NCI-H146 (cell line): Measurements from ENCODE around the gene EME2.

Experiments used
- DNase-seq: peaks from one replicate; lab custom pipeline; 2025; lab: John Stamatoyannopoulos, UW

Gene EME2

DNA sequence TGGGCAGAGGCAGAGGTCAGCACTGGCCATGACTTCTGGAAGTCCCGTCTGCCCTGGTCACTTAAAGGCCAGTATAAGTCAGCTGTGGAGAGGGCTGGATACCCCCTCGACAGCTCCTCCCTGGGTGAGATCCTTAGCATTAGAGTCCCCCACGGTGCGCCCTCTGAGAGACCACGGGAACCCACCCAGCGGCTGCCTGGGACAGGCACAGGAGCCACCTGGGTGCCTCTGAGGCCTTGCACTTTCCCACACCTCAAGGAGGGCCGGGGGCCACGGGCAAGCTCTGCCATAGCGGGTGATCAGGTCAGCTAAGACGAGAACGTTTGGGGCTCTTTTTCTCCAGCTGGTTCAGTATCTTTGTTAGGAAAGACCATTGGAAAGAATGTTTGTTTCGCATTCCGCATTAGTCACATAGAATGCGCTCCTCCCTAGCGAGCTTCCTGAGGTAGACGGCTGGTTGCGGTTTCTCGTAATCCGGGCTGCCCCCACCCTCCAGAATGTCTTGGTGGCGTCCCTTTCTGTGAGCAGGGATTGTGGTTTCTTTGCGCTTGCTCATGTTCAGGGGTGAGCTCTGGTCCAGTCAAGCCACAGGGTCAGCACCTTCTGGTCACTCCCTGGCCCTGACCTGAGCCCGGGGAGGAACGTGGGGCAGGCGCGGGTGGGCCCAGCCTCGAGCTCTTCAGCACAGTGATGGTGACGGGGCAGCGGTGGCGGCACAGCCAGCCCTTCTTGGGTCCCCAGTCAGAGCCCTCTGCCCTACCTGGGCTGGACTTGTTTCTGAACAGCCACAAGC lies 26.5 kb upstream of the EME2 start:
- no peak for DNase-seq

DNA sequence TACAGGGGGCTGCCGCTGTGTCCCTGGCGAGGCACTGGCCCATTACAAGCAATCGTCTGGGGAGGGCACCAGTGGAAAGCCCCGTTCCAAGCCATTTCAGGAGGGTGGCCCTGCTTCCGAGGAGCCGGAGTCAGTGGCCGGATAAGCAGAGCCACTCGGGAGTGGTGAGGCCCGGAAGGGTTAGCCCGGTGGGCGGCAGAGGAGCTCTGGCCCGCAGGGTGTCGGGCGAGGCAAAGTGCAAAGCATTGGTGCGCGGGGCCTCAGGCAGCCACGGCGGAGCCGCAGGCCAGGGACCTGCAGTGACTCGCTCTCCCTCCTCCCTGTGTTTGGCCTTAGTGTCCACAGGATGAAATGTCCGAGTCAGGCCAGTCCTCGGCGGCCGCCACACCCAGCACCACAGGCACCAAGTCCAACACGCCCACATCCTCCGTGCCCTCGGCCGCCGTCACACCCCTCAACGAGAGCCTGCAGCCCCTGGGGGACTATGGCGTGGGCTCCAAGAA lies 25.9 kb upstream of the EME2 start:
- no peak for DNase-seq

DNA sequence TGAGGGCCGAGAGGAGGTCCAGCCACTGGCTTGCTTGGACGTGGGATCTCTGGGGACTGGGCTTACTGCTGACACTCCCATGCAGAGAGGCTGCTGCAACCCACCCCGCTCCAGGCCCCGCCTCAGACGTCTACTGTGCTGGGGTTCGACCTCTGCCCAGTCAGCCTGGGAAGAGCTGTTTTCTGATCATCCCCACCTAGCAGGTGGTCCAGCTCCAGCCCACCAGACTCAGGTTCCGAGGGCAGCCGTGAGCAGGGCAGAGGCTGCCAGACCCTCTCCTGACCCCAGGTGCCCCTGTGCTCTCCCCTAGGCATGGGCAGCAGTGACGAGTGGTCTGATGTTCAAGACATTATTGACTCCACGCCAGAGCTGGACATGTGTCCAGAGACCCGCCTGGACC lies 24.7 kb upstream of the EME2 start:
- DNase-seq: no peak

DNA sequence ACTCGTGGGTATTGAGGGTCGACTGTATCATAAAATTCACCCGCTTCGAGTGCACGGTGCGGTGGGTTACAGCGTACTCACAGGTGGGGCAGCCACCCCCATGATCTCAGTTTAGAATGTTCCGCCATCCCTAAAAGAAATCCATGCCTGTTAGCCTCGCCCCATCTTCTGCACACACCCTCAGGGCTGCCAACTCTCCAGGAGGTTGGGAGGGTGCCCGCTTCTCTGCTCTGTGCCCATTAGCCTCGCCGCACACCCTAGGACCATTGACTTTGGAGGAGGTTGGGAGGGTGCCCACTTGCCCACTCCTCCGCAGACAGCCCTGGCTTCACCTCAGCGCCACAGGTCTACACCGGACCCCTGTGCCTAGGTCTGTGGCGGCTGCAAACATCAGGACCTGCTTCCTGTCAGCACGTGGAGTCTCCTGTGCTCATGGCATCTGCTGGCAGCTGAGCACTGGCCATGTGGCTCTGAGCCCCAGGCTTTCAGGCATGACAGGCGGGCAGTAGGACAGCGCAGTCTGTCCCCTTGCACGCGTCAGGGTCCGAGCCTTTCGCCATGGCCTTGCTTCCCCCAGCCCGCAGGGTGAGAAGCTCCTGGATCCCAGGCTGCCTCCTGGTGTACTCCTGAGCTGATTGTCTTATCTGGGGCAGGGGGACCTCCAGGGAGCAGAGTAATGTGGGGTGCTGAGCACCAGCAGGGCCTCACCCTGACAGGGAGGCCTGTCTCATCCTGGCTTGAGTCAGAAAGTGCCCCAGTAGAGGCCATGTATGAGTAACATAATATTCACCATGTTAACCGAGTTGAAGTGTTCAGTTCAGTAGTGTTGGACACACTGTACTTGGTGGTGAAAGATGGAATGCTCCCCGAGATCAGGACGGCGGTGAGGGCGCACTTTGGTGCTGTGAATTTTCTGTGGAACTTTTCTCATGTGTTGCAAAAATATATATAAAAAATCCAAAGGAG lies 23.2 kb upstream of the EME2 start:
- no peak for DNase-seq

DNA sequence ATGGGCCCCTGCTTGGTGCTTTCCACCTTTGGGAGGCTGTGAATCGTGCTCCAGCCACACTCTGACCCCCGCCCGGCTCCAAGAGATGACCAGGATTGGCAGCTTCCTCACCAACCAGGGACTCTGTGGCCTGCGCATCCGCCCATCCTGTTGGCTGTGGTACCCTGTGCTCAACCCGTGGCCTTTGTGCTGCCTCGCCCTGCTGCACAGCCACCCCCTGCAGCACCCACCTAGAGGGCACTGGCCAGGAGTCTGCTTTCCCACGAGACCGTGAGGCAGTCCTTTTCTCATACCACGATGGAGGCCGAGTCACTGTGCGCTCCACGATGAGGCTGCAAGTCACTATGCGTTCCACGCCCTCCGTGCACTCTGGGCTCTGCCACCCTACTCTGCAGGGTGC lies 20.7 kb upstream of the EME2 start:
- no peak for DNase-seq

DNA sequence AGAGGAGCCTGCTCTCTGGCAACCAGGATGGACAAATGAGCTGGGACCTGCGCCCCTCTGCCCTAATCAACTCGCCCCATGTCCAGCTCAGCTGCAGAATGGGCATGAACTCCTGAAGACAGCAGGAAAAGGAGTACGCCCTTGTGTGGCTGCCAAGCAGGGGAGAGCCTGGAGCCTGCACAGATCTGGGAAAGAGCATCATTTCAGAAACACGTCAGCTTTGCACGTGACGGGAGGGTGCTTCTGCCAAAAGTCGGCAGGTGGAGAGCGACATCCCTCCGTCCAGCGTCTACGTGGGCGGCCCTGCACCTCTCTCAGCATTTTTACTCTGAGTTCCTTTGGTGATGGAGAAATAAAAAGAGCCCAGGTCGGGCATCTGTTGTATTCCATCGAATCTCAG lies 19.8 kb upstream of the EME2 start:
- DNase-seq: no peak

DNA sequence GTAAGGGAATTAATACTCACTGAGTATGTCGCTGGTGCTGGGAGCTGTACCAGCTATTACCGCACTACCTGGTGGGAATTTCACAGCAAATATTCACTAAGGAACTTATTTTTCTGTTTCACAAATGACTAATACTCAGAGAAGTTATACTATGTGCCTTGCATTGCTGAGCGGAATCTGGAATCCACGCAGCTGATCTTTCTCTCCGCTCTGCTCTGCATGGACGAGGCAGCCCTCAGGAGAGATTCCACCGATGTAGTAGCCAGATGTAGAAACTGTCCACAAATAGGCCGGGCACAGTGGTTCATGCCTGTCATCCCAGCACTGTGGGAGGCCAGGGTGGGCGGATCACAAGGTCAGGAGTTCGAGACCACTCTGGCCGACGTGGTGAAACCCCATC lies 18.4 kb upstream of the EME2 start:
- DNase-seq: no peak

DNA sequence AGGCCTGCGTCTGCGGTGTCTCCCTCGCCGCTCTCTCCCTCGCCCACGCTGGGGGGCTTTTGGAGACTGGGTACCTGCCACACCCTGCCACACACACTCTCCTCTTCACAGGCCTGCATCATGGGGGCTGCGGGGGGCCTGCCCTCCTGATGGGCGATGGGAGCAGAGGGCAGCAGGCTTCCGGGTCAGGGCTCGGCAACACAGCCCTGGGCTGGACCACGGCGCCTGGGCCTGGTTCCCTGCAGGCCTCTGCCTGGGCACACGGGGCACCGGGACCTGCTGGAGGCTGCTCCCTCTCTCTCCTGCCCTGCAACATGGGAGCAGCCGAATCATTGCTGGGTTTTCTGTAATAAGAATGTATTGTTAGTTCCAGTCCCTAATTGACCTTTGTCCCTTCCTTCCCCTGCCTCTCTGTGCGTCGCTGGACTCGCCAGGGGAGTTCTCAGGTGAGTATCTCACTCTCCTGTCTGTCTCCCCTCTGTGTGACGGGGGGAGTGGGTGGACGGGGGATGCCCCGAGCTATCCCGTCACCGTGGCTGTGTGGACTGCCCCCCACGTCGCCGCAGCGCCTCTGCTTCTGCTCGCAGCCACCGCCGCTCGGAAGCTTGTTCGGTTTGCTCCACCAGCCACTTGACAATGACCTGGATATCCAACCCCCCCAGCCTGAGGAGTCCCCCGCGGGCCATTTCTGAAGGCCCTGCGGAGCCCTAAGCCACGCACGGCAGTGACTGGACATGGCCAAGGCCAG lies 14.7 kb upstream of the EME2 start:
- DNase-seq: no peak

DNA sequence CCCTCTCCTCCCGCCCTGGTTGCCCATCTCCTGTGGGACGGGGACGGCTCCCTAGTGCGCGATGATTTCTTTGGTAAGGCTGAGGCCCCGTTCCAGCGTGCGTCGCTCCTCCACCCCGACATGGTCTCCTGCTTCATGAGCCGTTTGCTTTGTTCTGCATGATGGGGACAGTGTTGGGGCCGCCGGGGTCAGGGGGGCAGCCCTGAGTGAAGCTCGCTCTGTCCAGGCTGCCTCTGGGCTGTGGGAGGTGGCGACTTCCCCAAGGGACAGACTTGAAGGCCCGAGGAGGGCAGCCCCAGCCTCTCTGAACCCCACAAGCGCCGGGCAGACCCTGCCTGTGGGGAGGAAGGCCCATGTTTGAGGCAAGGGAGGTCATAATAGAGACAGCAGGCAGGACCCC lies 13.7 kb upstream of the EME2 start:
- no peak for DNase-seq

DNA sequence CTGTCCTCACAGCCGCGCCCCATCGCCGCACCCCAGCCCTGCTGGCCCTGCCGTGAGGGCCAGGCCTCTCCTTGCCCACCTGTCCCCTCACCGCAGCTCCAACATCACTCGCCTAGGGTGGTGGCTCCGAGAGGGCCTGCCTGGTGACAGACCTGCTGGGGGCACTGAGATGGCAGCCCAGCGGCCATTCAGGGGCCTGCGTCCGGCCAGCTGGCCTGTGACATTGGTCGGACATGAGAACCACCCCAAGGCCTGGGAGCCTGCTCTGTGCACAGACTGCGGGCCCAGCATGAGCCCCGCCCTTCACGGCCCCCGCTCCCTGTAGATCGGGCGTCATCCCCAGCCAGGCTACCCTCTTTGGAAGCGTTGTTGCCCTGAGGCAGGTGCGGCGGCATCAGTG lies 13.1 kb upstream of the EME2 start:
- DNase-seq: no peak

DNA sequence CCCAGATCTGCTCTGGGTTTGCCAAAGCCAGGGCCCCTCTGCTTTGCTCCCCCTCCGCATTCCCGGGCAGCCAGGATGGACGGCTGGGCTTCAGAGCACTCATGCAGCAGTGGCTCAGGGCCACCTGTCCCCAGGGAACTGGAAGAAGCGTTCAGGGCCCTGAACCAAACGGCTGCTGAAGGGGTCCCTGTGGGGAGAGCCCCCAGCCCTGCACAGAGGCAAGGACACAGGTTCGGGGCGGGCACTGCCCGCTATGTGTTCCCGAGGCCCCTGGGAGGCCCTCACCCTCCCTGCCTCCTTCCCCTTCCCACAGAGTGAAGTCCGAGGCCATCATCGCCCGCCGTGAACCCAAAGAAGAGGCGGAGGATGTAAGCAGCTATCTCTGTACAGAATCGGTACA lies 11.7 kb upstream of the EME2 start:
- DNase-seq: no peak

DNA sequence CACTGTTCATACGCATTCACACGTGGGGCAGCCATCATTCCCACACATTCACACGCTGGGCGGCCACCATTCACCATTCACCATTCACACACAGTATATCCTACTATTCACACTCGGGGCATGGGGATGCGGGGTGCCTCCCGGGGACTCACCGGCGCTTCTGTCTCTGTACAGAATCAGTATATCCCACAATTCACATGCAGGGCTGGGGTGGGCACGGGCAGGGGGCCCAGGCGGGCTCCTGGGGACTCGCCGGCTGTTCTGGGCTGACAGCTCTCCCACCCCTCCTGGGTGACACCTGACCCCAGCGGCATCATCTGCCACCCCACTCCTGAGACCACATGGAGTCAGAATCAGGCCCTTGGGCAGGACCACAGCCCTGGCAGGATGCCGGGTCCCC lies 10.9 kb upstream of the EME2 start:
- DNase-seq: no peak

DNA sequence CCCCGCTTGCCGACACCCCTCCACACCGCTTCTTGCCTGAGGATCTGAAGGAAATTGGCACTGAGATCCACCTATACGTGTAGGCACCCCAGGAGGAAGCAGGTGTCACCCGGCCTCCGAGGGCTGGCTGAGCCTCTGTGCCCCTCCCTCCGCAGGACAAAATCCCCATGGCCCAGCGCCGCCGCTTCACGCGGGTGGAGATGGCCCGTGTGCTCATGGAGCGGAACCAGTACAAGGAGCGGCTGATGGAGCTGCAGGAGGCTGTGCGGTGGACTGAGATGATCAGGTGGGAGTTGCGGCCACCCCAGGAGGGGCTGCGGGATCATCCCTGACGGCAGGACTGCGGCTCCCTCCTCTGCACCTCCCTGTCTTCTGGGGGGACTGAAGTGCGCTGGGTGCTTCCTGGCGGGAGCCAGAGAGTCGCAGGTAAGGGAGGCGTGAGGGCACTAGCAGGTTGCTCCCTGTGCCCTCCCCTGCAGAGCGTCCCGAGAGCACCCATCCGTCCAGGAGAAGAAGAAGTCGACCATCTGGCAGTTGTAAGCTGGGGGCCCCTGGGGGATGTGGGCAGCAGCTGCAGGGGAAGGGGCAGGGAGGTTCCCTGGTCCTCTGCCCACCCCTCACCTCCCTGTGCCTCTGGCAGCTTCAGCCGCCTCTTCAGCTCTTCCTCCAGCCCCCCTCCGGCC lies 10.3 kb upstream of the EME2 start:
- DNase-seq: no peak

DNA sequence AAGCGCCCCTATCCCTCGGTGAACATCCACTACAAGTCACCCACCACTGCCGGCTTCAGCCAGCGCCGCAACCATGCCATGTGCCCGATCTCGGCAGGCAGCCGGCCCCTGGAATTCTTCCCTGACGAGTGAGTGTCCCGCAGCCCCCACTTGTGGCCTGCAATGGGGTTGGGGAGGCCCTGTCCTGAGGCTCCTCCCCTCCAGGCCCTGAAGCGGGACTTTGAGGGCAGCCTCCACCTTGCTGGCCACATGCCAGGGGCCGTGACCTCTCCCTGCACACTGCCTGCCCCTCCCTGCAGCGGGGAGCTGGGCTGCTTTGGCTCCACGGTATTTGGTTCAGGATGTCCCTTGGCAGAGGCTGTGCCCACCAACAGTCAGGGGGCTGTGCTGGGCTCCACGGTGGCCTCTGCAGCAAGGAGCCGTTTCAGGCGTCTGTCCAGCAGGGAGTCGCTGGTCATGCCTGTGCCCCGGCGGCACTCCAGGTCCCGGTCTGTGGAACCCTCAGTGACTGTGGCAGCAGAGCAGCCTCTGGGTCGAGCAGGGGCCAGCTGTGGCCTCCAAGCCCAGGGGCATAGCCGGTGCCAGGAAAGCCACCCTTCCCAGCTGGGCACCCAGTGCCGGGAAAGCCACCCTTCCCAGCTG lies 9.6 kb upstream of the EME2 start:
- DNase-seq: no peak

DNA sequence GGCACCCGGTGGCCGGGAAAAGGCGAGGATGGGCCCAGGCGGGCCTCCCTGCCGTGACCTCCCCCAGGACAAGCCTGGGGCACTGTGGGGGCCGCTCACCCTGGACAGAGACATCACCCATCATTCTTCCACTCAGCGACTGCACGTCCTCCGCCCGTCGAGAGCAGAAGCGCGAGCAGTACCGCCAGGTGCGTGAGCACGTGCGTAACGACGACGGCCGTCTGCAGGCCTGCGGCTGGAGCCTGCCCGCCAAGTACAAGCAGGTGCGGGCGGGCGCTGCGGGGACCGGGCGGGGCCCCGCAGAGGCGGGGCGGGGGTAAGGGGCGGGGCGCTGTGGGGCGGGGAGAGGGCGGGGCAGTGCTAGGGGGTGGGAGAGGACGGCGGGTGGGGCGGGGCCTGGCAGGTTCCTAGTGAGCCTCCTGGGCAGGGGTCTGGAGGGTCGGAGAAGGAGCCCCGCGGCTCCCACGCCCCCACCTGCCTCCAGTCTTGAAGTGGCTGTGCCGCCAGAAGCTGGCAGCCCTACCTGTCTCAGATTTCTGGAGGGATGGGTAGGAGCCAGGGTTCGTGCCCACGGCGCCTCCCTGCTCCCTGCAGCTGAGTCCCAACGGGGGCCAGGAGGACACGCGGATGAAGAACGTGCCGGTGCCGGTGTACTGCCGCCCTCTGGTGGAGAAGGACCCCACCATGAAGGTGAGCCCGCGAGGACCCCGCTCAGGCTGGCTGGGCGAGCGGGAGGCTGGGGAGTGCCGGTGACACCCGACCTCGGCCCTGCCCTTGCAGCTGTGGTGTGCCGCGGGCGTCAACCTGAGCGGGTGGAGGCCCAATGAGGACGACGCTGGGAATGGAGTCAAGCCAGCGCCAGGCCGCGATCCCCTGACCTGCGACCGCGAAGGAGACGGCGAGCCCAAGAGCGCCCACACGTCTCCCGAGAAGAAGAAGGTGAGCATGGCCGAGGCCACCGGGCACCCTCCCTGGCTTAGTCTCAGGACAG lies 8.8 kb upstream of the EME2 start:
- no peak for DNase-seq

DNA sequence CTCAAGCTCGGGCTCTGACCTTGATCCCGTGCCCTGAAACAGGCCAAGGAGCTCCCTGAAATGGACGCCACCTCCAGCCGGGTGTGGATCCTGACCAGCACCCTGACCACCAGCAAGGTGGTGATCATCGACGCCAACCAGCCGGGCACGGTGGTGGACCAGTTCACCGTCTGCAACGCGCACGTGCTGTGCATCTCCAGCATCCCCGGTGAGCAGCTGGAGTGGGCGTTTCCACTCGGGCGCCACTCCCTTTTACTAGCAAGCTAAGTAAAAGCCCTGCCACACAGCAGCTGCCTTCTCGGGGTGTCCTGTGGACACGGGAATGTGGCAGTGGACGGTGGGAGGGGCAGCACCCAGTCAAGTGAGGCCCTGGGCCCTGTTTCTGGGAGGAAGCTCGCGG lies 7.6 kb upstream of the EME2 start:
- DNase-seq: no peak

DNA sequence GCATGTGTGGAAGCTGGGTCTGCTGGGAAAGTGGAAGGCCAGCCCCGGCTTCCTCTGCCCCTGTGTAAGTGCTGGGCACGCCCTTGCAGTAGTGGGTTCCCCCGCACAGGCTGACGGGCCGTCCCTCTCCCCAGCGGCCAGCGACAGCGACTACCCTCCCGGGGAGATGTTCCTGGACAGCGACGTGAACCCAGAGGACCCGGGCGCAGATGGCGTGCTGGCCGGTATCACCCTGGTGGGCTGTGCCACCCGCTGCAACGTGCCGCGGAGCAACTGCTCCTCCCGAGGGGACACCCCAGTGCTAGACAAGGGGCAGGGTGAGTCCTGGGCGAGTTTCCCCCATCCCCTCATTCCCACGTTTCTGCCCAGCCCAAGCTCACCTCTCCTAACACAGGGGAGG lies 6.8 kb upstream of the EME2 start:
- no peak for DNase-seq

DNA sequence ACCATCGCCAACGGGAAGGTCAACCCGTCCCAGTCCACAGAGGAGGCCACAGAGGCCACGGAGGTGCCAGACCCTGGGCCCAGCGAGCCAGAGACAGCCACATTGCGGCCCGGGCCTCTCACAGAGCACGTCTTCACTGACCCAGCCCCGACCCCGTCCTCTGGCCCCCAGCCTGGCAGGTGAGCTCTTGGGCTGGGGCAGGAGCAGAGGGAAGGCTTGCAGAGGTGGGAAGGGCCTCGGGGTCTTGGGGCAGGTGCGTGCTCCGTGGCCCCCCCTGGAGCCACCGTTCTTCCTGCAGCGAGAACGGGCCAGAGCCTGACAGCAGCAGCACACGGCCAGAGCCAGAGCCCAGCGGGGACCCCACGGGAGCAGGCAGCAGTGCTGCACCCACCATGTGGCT lies 6.4 kb upstream of the EME2 start:
- DNase-seq: no peak

DNA sequence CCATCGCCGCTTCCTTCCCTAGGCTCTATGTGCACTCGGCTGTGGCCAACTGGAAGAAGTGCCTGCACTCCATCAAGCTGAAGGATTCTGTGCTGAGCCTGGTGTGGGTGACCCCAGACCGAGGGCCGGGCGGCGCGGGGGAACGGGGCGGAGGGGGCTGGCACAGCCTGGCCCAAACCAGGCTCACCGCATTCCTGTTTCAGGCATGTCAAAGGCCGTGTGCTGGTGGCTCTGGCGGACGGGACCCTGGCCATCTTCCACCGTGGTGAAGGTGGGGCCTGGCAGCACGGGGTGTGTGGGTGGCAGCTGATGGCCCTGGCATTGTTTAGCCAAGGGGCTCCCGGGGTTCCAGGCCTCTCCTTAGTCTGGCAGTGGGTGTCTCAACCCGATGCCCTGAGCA lies 5.9 kb upstream of the EME2 start:
- DNase-seq: no peak
